ENCODE data around the gene GRK3.
"Not testable (repeated sequence)": the region's sequence is repeated elsewhere in the genome, so short reads cannot be mapped to it uniquely, and the experiment has no call there.

Gene GRK3

GRCh38 chr22:25564320-25564978, at the start of gene GRK3:
TSS of gene GRK3 (plus strand) at chr22:25564675. CDS start at chr22:25565041, 366 bp downstream.
- Mint-ChIP-seq H3K27me3 (no peaks in the 10 kb centered on the region), H3K4me1 (peaks cover 65% of the 10 kb centered on the region), H3K4me3 (peak within 1 kb of the TSS; percentile 95 to 100), H3K9me3 (no peaks in the 10 kb centered on the region), H3K27ac (peak within 1 kb of the TSS; percentile 98)
- ATAC-seq, result peak; percentile 86
- DNase-seq, result peak; percentile 72 to 80

- no peak for DNase-seq
- no peaks in the 10 kb centered on the region for H3K4me1 Mint-ChIP-seq
- no peak overlapping the region for H3K4me3 Mint-ChIP-seq
- no peak overlapping the region for H3K27ac Mint-ChIP-seq
- no peak for ATAC-seq
- no peaks in the 10 kb centered on the region for H3K27me3 Mint-ChIP-seq
- peaks cover 0 to 14% of the 10 kb centered on the region in 2 donors for H3K9me3 Mint-ChIP-seq
Measured at GRCh38 chr22:25518000-25518663, 46.3 kb upstream of the GRK3 start.

GRCh38 chr22:25525376-25525775, 39.1 kb upstream of the GRK3 start:
- Mint-ChIP-seq H3K27ac (no peak overlapping the region), H3K27me3 (peaks cover 14% of the 10 kb centered on the region), H3K9me3 (peaks cover 11 to 42% of the 10 kb centered on the region in 2 donors), H3K4me1 (peaks cover 6% of the 10 kb centered on the region), H3K4me3 (no peak overlapping the region)
- no peak for ATAC-seq
- DNase-seq, result no peak

GRCh38 chr22:25525804-25526584, 38.5 kb upstream of the GRK3 start:
- H3K27ac Mint-ChIP-seq, H3K4me3 Mint-ChIP-seq, ATAC-seq, DNase-seq, H3K4me1 Mint-ChIP-seq: not testable (repeated sequence)
- H3K27me3 Mint-ChIP-seq, result peaks cover 15% of the 10 kb centered on the region
- H3K9me3 Mint-ChIP-seq, result peaks cover 11 to 42% of the 10 kb centered on the region in 2 donors

DNA sequence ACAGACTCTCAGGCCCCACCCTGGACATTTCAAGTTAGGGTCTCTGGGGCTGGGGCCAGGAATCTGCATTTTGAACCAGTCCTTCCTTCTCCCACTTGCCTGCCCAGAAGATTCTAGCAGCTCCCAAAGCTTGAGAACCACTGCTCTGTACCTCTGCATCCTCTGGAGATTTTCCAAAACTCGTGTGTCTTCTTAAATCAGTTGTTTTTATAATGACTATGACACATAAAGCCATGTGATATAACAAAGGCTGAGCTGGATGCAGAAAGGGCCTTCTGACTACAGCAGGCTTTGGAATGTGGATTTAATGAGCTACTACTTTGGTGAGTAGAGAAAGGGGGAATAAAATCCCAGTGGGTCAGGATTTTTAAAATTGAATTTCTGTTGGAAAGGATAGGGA, 37.5 kb upstream of the GRK3 start:
- Mint-ChIP-seq H3K27me3 (peaks cover 24% of the 10 kb centered on the region), H3K4me1 (peaks cover 11% of the 10 kb centered on the region), H3K9me3 (peaks cover 11 to 35% of the 10 kb centered on the region in 2 donors)
- not testable (repeated sequence) for DNase-seq, H3K4me3 Mint-ChIP-seq, ATAC-seq, H3K27ac Mint-ChIP-seq

DNA sequence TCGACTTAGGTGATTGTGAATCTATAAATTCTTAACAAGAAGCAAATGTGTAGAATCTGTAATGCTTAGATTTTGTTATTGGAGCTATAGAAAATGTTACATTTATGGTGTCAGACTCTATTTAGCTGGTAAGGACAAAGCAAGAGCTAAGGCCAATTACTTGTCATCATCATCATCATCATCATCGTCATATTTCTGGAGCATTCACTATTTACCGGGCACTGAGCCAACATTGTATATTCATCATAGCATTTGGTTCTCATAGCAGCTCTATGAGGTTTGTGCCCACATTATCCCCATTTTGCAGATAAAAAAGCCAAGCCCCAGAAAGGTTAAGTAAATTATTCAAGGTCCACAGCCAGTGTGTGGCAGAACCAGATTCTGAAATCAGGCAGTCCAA, 36.4 kb upstream of the GRK3 start:
- not testable (repeated sequence) for ATAC-seq, H3K4me3 Mint-ChIP-seq, DNase-seq, H3K27ac Mint-ChIP-seq
- peaks cover 24% of the 10 kb centered on the region for H3K27me3 Mint-ChIP-seq
- H3K9me3 Mint-ChIP-seq, result peaks cover 11 to 27% of the 10 kb centered on the region in 2 donors
- H3K4me1 Mint-ChIP-seq, result peaks cover 11% of the 10 kb centered on the region

- not testable (repeated sequence) for DNase-seq
Measured at GRCh38 chr22:25529059-25529458, 35.4 kb upstream of the GRK3 start.

GRCh38 chr22:25529541-25530137, 34.8 kb upstream of the GRK3 start:
- ATAC-seq, H3K4me3 Mint-ChIP-seq, DNase-seq, H3K27ac Mint-ChIP-seq, H3K4me1 Mint-ChIP-seq: not testable (repeated sequence)
- H3K27me3 Mint-ChIP-seq, result peaks cover 24% of the 10 kb centered on the region
- peaks cover 8 to 22% of the 10 kb centered on the region in 2 donors for H3K9me3 Mint-ChIP-seq

More at GRCh38 chr22:25529059-25529458, 35.4 kb upstream of the GRK3 start:
- ATAC-seq, H3K27ac Mint-ChIP-seq, H3K4me3 Mint-ChIP-seq: not testable (repeated sequence)
- Mint-ChIP-seq H3K27me3 (peaks cover 24% of the 10 kb centered on the region), H3K9me3 (peaks cover 11 to 27% of the 10 kb centered on the region in 2 donors), H3K4me1 (peaks cover 11% of the 10 kb centered on the region)

GRCh38 chr22:25531677-25532076, 32.8 kb upstream of the GRK3 start:
- ATAC-seq, H3K4me3 Mint-ChIP-seq, H3K4me1 Mint-ChIP-seq, DNase-seq: not testable (repeated sequence)
- peaks cover 0 to 11% of the 10 kb centered on the region in 2 donors for H3K9me3 Mint-ChIP-seq
- peak overlapping the region in 1 of 2 donors; percentile 3 for H3K27ac Mint-ChIP-seq
- peaks cover 32% of the 10 kb centered on the region for H3K27me3 Mint-ChIP-seq

GRCh38 chr22:25534724-25535123, 29.8 kb upstream of the GRK3 start:
- DNase-seq, result no peak
- ATAC-seq, result no peak
- Mint-ChIP-seq H3K4me1 (peaks cover 5% of the 10 kb centered on the region), H3K27ac (no peak overlapping the region), H3K4me3 (no peak overlapping the region), H3K9me3 (peaks cover 0 to 4% of the 10 kb centered on the region in 2 donors), H3K27me3 (peaks cover 22% of the 10 kb centered on the region)

GRCh38 chr22:25536589-25536988, 27.9 kb upstream of the GRK3 start:
- H3K4me1 Mint-ChIP-seq, result peaks cover 1% of the 10 kb centered on the region
- DNase-seq, result no peak
- H3K4me3 Mint-ChIP-seq, result no peak overlapping the region
- no peak overlapping the region for H3K27ac Mint-ChIP-seq
- H3K9me3 Mint-ChIP-seq, result no peaks in the 10 kb centered on the region
- H3K27me3 Mint-ChIP-seq, result peaks cover 10% of the 10 kb centered on the region
- ATAC-seq, result no peak

DNA sequence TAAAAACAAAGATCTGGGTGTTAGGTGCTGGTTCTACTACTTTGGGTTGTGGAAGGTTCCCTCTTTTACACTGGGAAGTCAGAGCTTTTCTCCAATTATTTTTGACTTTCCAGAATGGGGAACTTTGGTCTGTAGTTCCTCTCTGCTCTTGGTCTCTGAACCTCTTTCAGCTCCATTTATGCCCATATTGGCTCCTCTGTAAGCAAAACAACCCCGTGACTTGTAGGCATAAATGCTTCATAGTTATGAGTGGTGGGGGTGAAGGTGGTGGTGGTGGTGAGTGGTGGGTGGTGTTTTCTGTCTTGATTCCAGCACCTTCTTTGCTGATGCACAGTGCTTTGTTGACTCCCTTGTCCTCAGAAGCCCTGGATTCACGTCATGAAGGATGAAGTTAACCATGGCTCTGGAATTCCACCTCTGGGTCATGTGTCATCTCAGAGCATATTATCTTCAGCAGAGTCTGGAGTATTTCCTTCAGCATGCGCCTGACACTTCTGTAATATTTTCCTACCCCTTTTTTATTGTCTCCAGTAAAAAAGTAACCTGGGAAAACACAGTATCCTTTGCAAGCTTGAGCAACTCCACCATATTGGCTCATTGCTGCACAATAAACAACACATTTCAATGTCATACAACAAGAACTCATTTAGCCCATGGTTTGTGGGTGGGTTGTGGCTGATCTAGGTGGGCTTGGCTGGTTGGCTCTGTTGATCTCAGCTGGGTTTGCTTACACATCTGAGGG, 24.1 kb upstream of the GRK3 start:
- ATAC-seq (no peak), DNase-seq (no peak)
- Mint-ChIP-seq H3K4me1 (peaks cover 15% of the 10 kb centered on the region), H3K27ac (no peak overlapping the region), H3K4me3 (no peak overlapping the region), H3K9me3 (no peaks in the 10 kb centered on the region), H3K27me3 (peaks cover 8% of the 10 kb centered on the region)

DNA sequence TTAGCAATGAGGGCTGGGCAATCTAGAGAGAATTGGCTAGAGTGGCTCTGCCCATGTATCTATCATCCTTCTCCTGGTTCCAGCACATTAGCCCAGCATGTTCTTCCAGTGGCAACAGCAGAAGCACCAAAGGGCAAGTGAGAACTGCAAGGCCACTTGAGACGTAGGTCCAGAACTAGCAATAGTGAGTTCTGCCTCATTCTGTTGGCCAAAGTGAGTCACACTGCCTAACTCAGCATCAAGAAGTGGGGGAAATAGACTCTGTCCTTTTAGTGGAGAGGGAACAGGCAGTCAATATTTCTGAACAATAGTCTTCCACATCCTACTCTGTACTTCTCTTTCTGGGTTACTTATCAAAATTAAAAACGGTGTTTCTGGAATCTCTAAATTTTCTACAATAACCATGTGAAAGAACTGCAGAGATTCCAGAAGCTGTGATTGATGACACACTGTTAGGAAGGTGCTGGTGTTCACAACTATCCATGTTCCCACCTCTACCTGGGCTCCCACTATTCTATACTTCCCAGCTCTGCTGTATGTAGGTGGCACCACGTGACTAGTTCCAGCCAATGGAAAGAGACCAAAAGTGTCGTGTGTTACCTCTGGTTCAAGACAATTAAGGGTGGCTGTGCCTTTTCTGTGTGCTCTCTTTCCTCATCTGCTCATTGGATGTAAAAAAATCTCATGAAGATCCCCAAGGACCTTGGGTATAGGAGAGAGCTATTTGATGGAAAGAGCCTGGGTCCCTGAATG, 23.4 kb upstream of the GRK3 start:
- H3K4me1 Mint-ChIP-seq, result peaks cover 18% of the 10 kb centered on the region
- ATAC-seq (no peak), DNase-seq (no peak)
- no peak overlapping the region for H3K27ac Mint-ChIP-seq
- H3K4me3 Mint-ChIP-seq, result no peak overlapping the region
- H3K27me3 Mint-ChIP-seq, result peaks cover 12% of the 10 kb centered on the region
- H3K9me3 Mint-ChIP-seq, result no peaks in the 10 kb centered on the region

DNA sequence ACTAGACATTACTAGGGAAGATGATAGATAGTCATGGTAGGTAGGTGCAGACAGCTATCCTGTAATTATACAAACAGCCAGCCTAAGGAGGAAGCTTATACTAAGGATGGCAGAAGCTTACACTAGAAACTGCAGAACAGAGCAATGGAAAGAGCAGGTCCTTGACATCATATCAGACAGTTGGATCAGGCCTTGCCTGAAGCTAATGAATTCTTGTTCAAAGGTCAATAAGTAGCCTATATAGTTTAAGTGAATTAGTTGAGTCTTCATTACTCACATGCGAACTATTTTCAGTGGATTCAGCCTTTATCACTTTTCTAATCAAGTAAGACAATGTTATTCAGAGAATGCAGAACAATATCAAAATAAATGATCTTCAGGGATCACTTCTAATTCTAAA, 22.3 kb upstream of the GRK3 start:
- Mint-ChIP-seq H3K9me3 (no peaks in the 10 kb centered on the region), H3K27me3 (peaks cover 13% of the 10 kb centered on the region), H3K27ac (no peak overlapping the region), H3K4me1 (peaks cover 29% of the 10 kb centered on the region), H3K4me3 (no peak overlapping the region)
- ATAC-seq (no peak), DNase-seq (no peak)

All from stimulated activated naive CD8-positive, alpha-beta T cell treated with anti-CD3 and anti-CD28 coated beads, Interleukin-15, amount 100 ng/mL, for 72 hours (primary cell).